Measurements from ENCODE around the gene ZNF532.
A peak's percentile ranks its signal among the peaks of the same experiment; 100 is the strongest.
"Not testable (repeated sequence)": the region's sequence is repeated elsewhere in the genome, so short reads cannot be mapped to it uniquely, and the experiment has no call there.

Gene ZNF532

GRCh38 chr18:58848685-58849084, 16.0 kb upstream of the ZNF532 start:
- DNase-seq = no peak

GRCh38 chr18:58850786-58851469, 13.7 kb upstream of the ZNF532 start:
- no peak for DNase-seq

- DNase-seq = no peak
These were observed 12.8 kb upstream of the ZNF532 start for GRCh38 chr18:58851856-58852255.

GRCh38 chr18:58852629-58853028, 12.0 kb upstream of the ZNF532 start:
- DNase-seq = no peak

- DNase-seq = no peak
These were observed 11.1 kb upstream of the ZNF532 start for GRCh38 chr18:58853561-58853960.

- not testable (repeated sequence) for DNase-seq
These were observed 9.2 kb upstream of the ZNF532 start for GRCh38 chr18:58855521-58855920.

GRCh38 chr18:58856881-58857280, 7.8 kb upstream of the ZNF532 start:
- DNase-seq = no peak

- peak in 1 of 2 experiments; percentile 5 for DNase-seq
These were observed 5.8 kb upstream of the ZNF532 start for GRCh38 chr18:58858591-58859468.

GRCh38 chr18:58859907-58860306, 4.8 kb upstream of the ZNF532 start:
- no peak for DNase-seq

- DNase-seq = no peak
These were observed 3.9 kb upstream of the ZNF532 start for GRCh38 chr18:58860747-58861231.

- no peak for DNase-seq
These were observed 3.3 kb upstream of the ZNF532 start for GRCh38 chr18:58861353-58861752.

- no peak for DNase-seq
These were observed 2.8 kb upstream of the ZNF532 start for GRCh38 chr18:58861861-58862301.

GRCh38 chr18:58862356-58862755, 2.3 kb upstream of the ZNF532 start:
- DNase-seq = no peak

- DNase-seq = peak in 1 of 2 experiments; percentile 30
These were observed 1.7 kb upstream of the ZNF532 start for GRCh38 chr18:58862851-58863538.

- DNase-seq = peak in 1 of 2 experiments; percentile 30
These were observed 1.0 kb upstream of the ZNF532 start for GRCh38 chr18:58863539-58864145.

- DNase-seq = no peak
These were observed 435 bp downstream of the ZNF532 start for GRCh38 chr18:58865033-58865590.

GRCh38 chr18:58865701-58866065, 1.0 kb downstream of the ZNF532 start:
- DNase-seq = no peak

- DNase-seq = no peak
These were observed 1.5 kb downstream of the ZNF532 start for GRCh38 chr18:58866066-58866772.

GRCh38 chr18:58866773-58867150, 2.1 kb downstream of the ZNF532 start:
- no peak for DNase-seq

GRCh38 chr18:58867281-58867961, 2.7 kb downstream of the ZNF532 start:
- DNase-seq = no peak

GRCh38 chr18:58868440-58868839, 3.8 kb downstream of the ZNF532 start:
- DNase-seq = no peak
